ENCODE measurements around the gene GPR132.

GPR132 gene

DNA sequence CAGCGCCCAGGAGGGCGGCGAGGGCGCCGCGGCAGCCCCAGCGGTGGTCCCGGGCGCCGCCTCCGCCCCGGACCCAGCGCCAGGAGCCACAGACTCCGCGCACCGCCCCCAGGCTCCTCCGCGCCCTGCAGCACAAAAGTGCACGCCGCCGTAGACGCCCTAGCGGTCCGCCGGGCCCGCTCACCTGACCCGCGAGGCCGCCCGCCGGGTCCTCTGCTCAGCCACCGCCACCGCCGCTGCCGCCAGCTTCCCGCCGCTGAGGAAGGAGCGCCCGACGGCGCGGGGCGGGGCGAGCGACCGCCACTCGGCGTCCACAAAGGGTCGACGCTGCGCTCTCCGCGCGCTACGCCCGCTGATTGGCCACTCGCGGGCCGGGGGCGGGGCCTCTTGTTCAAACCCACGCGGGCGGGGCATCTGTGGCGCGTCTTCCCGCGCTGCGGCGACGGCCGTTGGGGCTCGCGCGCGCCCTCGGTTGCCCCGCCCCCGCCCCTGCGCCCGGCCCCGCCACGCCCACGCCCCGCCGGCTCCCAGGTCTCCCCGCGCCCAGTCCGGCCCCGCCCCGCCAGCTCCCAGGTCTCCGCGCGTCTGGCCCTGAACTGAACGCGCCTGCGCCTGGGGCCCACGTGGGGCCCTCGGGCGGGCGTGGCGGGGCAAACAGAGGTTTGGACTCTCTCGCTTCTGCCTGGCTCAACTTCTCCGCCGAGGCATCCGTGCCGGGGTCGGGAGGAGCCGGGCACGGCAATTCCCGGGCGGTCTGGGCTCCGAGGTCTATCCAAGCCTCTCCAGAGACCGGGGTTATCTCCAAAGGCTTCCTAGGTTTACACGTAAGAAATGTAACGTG, 44.2 kb downstream of the GPR132 start, which contains the start of gene CDCA4:
Gene CDCA4, minus strand, starts transcription at position 269 of the 841 bp plus-strand sequence. CDS start 9,154 bp downstream, outside the sequence.
- peak; percentile 100 for DNase-seq (ENCODE audit: low spot score)

GRCh38 chr14:105019861-105020814, 45.1 kb downstream of the GPR132 start:
- DNase-seq (ENCODE audit: low spot score) = peak; percentile 47

- no peak for DNase-seq (ENCODE audit: low spot score)
Observed at GRCh38 chr14:105018414-105018813, 46.8 kb downstream of the GPR132 start.

DNA sequence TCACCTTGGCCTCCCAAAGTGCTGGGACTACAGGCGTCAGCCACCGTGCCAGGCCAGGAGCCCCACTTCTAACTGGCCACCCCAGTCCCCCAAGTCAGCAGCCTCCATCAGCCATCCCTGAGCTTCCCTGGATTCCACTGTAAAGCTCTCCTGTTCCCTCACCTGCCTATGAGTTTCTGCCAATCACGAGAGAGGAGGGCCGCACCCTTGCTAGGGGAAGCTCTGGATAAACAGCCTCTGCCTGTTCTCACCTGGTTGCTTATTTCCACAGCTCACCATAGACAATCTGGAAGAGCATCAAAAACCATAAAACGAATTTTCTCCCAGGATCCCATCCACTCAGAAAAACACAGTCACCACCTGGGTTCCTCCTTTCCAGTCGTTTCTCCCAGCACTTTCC, 49.3 kb downstream of the GPR132 start:
- DNase-seq (ENCODE audit: low spot score) = no peak

GRCh38 chr14:105015242-105015641, 50.0 kb downstream of the GPR132 start:
- DNase-seq (ENCODE audit: low spot score) = no peak

DNA sequence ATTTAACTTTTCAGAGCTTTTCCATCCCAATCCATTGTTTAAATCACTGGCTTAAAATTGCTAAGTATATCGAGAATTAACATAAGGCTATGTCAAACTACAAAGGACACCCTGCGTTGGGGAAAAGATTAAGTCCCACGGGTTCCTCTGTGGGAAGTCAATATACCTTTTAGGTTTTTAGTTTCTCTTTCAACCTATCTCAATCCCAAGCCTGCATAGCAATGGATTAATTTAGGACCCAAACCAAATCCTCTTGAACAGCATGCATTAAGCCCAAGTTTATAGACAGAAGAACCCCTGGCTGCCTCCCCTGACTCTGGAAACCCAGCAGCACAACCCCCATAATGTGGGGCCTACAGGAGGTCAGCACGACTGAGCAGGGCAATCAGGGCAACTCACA, 50.6 kb downstream of the GPR132 start:
- no peak for DNase-seq (ENCODE audit: low spot score)

DNA sequence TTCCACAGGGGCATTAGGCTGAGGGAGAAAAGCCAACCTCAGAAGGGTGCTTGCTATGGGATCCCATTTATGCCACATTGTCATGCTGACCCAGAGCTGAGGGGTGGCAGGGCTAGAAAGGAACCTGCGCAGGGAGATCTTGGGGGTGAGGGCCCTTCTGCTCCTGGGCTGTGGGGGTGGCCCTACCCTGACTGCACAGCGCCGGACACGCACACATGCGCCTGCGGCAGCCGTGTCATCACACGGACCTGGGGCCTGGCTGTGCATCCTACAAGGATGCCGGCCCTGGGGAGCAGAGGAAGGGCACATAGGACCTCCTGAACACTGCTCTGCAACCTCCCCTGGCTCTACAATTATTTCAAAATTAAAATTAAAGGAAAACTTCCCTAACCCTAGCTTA, 51.2 kb downstream of the GPR132 start:
- DNase-seq (ENCODE audit: low spot score) = no peak

- peak; percentile 52 for DNase-seq (ENCODE audit: low spot score)
Observed at GRCh38 chr14:105013150-105013785, 52.0 kb downstream of the GPR132 start.

- DNase-seq (ENCODE audit: low spot score) = no peak
Observed at GRCh38 chr14:105012171-105012985, 52.9 kb downstream of the GPR132 start.

- no peak for DNase-seq (ENCODE audit: low spot score)
Observed at GRCh38 chr14:105011312-105011990, 53.8 kb downstream of the GPR132 start.

DNA sequence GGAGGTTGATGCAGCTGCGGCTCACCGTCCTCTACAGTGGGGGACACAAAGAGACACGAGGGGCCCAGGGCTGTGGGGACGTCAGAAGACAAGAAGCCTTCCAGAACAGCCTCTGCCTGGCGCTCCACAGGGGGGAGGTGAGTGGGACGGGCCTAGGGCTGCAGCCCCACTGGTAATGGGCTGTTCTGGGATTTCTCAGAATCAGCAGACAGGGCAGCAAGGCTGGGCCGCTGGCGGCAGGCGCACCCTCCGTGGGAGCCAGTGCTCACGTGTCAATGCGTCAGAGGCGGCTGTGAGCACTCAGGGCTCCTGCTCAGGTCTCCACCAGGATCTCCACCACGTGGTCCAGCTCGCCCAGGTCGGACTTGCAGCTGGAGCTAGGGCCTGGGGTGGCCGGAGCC, 54.3 kb downstream of the GPR132 start:
- no peak for DNase-seq (ENCODE audit: low spot score)

- DNase-seq (ENCODE audit: low spot score) = no peak
Observed at GRCh38 chr14:105010106-105010505, 55.1 kb downstream of the GPR132 start.

GRCh38 chr14:105007593-105008264, 57.5 kb downstream of the GPR132 start:
- DNase-seq (ENCODE audit: low spot score) = no peak

DNA sequence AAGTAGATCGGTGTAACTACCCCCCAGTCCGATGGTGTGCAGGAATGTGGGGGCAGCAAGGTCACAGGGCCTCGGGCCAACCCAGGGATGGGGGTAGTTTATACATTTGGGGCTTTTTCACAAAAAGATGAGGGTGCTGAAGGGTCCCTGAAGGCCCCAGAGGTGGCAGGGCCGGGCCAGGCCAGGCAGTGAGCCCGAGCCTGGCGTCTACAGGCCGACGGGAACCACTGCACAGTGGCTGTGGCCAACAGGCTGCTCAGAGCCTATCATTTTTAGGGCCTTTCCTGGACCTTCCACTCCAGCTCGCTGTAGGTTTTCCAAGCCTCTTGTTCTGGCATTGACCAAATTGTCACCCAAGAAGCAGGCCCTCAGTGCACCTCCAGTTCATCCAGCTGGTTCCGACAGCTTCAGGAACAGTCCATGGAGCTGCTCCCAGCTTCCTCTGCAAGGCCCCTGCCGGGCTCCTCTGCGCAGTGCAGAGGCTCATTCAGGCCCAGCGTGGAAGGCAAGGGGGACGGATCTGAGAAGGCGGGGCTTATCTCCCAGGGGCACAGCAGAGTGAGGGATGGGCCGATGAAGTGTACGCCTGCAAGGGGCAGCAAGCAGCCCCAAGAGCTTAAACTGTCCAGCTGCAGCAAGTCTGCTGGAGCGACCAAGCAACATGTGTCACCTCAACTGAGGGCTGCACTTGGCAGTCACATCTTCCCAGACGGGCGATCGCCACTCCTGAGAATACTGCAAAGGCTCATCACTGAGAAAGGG, 58.2 kb downstream of the GPR132 start:
- DNase-seq (ENCODE audit: low spot score) = no peak

- no peak for DNase-seq (ENCODE audit: low spot score)
Observed at GRCh38 chr14:105005929-105006830, 59.0 kb downstream of the GPR132 start.

DNA sequence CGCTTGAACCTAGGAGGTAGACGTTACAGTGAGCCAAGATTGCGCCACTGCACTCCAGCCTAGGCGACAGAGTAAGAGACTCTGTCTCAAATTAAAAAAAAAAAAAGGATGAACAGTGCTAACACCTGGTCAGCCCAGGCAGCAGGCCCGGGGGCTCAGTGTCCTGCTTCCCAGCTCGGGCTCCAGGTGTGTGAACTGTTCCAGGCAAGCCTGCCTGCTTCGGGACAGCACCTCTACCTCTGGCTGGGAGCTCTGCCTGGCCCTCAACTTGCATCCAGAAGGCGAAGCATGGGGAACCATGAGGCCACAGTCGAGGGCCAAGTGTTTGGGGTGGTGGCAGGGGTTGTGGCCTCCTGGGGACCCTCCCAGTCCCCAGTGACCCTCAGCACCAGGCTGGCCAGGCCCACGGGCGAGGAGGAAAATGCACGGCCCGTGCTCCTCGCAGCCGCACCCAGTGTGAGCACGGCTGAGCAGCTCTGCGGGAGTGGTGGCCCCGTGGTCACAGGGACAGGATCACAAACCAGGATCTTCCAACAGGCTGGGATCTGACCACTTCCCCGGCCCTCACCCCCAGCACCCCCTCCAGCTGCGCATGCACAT, 59.8 kb downstream of the GPR132 start:
- DNase-seq (ENCODE audit: low spot score) = no peak

Measured in AG20443 (cell line).